Gastroesophageal sphincter (tissue), 4 donors: Measurements from ENCODE around the gene ZC3HAV1. TPM values are rescaled to one million over a fixed set of nuclear protein-coding genes. Genes with fewer than 3 reads are reported as not detected.

Experiments
- ATAC-seq: fragments of 150-250 bp; one replicate; pipeline ENCODE4 v1.9.1; 2016; ENCODE audit warnings: mild to moderate bottlenecking, moderate library complexity
- H3K27ac ChIP-seq, 4 donors: fragments of 200-600 bp; sonication (generic) in 3 of 4; 1 replicate in 3 of 4; 2 replicates in 1 of 4; pipeline ENCODE4 v1.5.1; 2016 to 2019
- H3K27me3 ChIP-seq: fragments of 200-600 bp; sonication (generic); one replicate; pipeline ENCODE4 v1.5.1; 2019
- H3K36me3 ChIP-seq, 2 donors: fragments of 200-600 bp; sonication (generic); one replicate each; pipeline ENCODE4 v1.5.1; 2019; ENCODE audit warnings: control low read depth in 1 of 2
- H3K4me1 ChIP-seq, 3 donors: fragments of 200-600 bp; sonication (generic); 1 replicate in 2 of 3; 2 replicates in 1 of 3; pipeline ENCODE4 v1.5.1; 2016 to 2019; ENCODE audit warnings: control low read depth in 2 of 3
- H3K4me3 ChIP-seq, 2 donors: fragments of 200-600 bp; sonication (generic); one replicate each; pipeline ENCODE4 v1.5.1; 2019; ENCODE audit warnings: mild to moderate bottlenecking in 1 of 2, moderate library complexity in 1 of 2
- H3K9me3 ChIP-seq, 3 donors: fragments of 200-600 bp; sonication (generic); one replicate each; pipeline ENCODE4 v1.5.1; 2017 to 2019; ENCODE audit warnings: control low read depth in 2 of 3
- EP300 ChIP-seq: sonication (generic); formaldehyde crosslinking; IDR thresholded peaks from one replicate; pipeline ENCODE4 v1.6.1; 2017; ENCODE audit warnings: antibody characterized with exemption, mild to moderate bottlenecking
- POLR2A ChIP-seq, 2 donors: fragments of 450-650 bp; IDR thresholded peaks; one replicate each; pipeline ENCODE4 v1.6.1; 2017; ENCODE audit warnings: antibody characterized with exemption in 2 of 2, mild to moderate bottlenecking in 2 of 2, moderate library complexity in 1 of 2
- POLR2AphosphoS5 ChIP-seq: sonication (generic); formaldehyde crosslinking; IDR thresholded peaks from one replicate; pipeline ENCODE4 v1.6.1; 2017; ENCODE audit warnings: antibody characterized with exemption
- WGBS, 2 donors: methylation state at CpG; one replicate each; pipeline ENCODE4 v1.1.5; 2018; ENCODE audit warnings: low coverage in 1 of 2; 5-methylcytosine and 5-hydroxymethylcytosine counted together
- total RNA-seq, 4 donors: library from RNA; depleted of rRNA; stranded (reverse); fragments of >200 nt; gene quantifications; one replicate each; pipeline ENCODE4 v1.1.0, GENCODE V29; 2016
- TF ChIP-seq, protein P1 (sequence below), 4 experiments: fragments of 200-600 bp in 2 of 4; fragments of 450-650 bp in 2 of 4; sonication (generic) in 1 of 4; IDR thresholded peaks; one replicate each; pipeline ENCODE4 v1.5.1; 2017 to 2019; ENCODE audit warnings: antibody characterized with exemption in 4 of 4, mild to moderate bottlenecking in 2 of 4, moderate library complexity in 2 of 4

ZC3HAV1 gene
- total RNA-seq, 4 donors from 2014 or later, result 21.8 to 30.4 (median 27.2) TPM

DNA sequence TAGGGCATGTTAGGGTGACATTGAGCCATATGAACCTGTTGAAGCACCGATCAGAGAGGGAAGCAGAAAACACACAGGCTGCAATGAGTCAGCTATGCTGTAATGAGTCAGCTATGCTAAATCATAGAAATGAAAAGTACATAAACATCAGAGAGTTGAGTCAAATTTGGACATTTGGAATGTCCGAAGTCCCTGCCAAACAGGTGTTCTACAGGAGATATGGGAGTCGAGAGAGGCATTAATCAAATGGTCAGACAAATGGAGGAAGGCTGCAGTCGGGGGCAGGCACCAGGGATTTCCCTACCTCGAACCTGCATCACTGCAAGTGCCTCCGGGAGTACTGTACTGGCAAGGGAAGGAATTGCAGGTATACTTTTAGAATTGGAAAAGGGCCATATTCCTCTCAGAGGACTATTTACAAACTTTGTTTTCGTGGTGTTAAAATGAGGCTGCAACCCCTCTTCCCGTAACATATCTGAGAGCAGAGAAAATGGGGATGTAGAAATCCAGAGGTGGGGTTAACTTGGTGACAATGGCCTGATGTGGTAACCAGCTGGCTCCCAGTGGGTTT lies 8.8 kb upstream of the ZC3HAV1 start:
- H3K9me3 ChIP-seq, result no peaks in the 10 kb centered on the region
- TF ChIP-seq, protein P1, sequence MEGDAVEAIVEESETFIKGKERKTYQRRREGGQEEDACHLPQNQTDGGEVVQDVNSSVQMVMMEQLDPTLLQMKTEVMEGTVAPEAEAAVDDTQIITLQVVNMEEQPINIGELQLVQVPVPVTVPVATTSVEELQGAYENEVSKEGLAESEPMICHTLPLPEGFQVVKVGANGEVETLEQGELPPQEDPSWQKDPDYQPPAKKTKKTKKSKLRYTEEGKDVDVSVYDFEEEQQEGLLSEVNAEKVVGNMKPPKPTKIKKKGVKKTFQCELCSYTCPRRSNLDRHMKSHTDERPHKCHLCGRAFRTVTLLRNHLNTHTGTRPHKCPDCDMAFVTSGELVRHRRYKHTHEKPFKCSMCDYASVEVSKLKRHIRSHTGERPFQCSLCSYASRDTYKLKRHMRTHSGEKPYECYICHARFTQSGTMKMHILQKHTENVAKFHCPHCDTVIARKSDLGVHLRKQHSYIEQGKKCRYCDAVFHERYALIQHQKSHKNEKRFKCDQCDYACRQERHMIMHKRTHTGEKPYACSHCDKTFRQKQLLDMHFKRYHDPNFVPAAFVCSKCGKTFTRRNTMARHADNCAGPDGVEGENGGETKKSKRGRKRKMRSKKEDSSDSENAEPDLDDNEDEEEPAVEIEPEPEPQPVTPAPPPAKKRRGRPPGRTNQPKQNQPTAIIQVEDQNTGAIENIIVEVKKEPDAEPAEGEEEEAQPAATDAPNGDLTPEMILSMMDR (IDR thresholded peaks at IDR 0.05), result no peak
- TF ChIP-seq EP300 (no peak), POLR2AphosphoS5 (no peak), POLR2A (IDR thresholded peaks at IDR 0.05) (no peak)
- no peak overlapping the region for H3K27ac ChIP-seq
- 24 to 26% methylated on average over 4 to 8 of the region's 8 CpGs for WGBS, 2 donors
- H3K4me3 ChIP-seq, result no peak overlapping the region
- no peaks in the 10 kb centered on the region for H3K4me1 ChIP-seq
- peaks cover 28% of the 10 kb centered on the region for H3K27me3 ChIP-seq
- ATAC-seq, result no peak
- no peaks in the 10 kb centered on the region for H3K36me3 ChIP-seq

DNA sequence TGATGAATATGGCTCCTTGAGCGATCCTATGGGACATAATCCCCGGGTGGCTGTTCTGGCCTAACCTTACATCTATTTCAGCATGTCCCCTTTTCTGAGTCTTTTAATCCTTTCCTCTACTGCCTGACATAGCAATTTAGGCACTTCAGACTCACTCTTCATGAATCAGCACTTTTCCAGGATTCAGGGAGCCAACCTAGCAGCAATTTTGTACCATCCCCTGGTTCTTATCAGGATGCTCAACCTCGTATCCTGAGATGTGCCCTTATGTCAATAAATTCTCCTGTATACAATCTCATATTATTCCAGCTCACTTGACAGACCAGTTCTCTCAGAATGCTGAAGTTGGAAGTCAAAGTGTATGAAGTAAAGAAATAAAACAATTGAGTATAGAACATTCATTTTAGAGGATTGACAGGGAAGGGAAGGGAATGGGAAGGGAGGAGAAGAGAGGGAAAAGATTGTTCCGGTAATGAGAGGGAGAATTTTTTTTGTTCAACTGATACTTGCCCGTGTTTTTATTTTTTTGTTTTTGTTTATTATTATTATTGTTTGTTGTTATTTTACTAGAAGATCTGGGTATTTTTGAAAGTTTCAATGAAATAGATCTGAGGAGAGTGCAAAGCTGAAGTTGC lies 8.2 kb upstream of the ZC3HAV1 start:
- Histone ChIP-seq H3K9me3 (no peaks in the 10 kb centered on the region), H3K27me3 (peaks cover 22% of the 10 kb centered on the region), H3K27ac (no peak overlapping the region), H3K4me3 (no peak overlapping the region), H3K36me3 (no peaks in the 10 kb centered on the region), H3K4me1 (no peaks in the 10 kb centered on the region)
- WGBS, 2 donors, result 75 to 79% methylated on average over 2 to 5 of the region's 5 CpGs
- ATAC-seq, result no peak
- TF ChIP-seq, protein P1 (IDR thresholded peaks at IDR 0.05), result no peak
- TF ChIP-seq EP300, result no peak
- TF ChIP-seq POLR2AphosphoS5, result no peak

DNA sequence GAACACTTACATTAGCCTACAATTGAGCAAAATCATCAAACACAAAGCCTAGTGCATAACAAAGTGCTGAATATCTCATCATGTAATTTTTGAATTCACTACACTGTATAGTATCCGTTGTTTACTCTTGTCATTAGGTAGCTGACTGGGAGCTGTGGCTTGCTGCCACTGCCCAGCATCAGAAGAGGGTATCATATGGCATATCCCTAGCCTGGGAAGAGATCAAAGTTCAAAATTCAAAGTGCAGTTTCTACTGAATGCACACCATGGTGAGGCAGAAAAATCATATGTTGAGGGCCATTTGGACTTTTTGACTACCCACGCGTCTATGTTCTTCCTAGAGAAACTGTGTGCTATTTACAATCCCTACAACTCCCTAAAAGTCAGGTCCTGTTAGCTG lies 7.5 kb upstream of the ZC3HAV1 start:
- peaks cover 21% of the 10 kb centered on the region for H3K27me3 ChIP-seq
- H3K4me1 ChIP-seq, result no peaks in the 10 kb centered on the region
- TF ChIP-seq EP300 (no peak), POLR2A (IDR thresholded peaks at IDR 0.05) (no peak), POLR2AphosphoS5 (no peak)
- TF ChIP-seq, protein P1 (IDR thresholded peaks at IDR 0.05), result no peak
- no peaks in the 10 kb centered on the region for H3K9me3 ChIP-seq
- H3K36me3 ChIP-seq, result no peaks in the 10 kb centered on the region
- 79 to 91% methylated on average over 3 of the region's 3 CpGs for WGBS, 2 donors
- ATAC-seq, result no peak
- no peak overlapping the region for H3K27ac ChIP-seq
- no peak overlapping the region for H3K4me3 ChIP-seq

DNA sequence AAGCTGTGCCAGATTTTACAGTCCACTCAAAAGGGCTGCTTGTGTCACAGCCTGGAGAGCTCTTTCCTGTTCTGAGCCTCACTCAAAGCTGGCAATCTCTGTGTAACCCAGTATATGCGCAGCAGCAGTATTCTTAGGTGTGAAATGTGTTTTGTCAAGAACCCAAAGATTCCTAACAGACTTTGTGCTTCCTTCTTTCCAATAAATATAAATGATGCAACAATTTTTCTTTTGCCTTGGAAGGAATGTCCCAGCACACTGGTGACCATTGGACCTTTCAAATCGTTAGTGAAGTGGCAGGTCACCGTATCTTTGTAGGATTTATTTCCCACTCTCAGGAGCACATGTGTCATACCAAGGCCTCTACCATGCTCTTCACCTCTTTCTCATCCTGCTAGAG lies 5.6 kb upstream of the ZC3HAV1 start:
- 94 to 95% methylated on average over 3 of the region's 3 CpGs for WGBS, 2 donors
- H3K9me3 ChIP-seq, result no peaks in the 10 kb centered on the region
- H3K27me3 ChIP-seq, result peaks cover 21% of the 10 kb centered on the region
- H3K27ac ChIP-seq, result no peak overlapping the region
- no peaks in the 10 kb centered on the region for H3K36me3 ChIP-seq
- no peak overlapping the region for H3K4me3 ChIP-seq
- TF ChIP-seq POLR2AphosphoS5 (no peak), EP300 (no peak), POLR2A (IDR thresholded peaks at IDR 0.05) (no peak)
- TF ChIP-seq, protein P1 (IDR thresholded peaks at IDR 0.05), result no peak
- H3K4me1 ChIP-seq, result peaks cover 0 to 4% (median 0%) of the 10 kb centered on the region in 3 donors
- no peak for ATAC-seq

DNA sequence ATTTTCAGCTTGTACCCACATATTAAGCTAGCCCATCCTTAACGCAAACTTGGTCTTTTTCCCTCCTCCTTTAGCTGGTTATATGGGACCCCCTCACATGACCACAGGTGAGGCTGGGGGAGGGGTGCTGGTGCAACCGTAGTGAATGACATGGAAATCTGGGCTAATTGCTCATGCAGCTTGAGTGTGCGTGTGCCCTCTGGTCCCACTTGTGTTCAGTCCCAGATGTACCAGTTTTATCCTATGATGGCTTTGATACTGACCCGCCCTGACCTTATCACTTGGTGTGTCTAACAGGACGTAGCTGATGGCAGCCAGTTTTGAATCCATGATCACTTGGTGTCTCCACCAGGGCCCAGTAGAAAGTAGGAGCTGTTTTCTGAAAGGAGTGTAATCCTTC lies 5.1 kb upstream of the ZC3HAV1 start:
- no peak for TF ChIP-seq POLR2A (IDR thresholded peaks at IDR 0.05)
- no peak for TF ChIP-seq POLR2AphosphoS5
- TF ChIP-seq EP300, result no peak
- TF ChIP-seq, protein P1 (IDR thresholded peaks at IDR 0.05), result no peak
- WGBS, 2 donors, result 79 to 81% methylated on average over 4 of the region's 5 CpGs
- Histone ChIP-seq H3K36me3 (no peaks in the 10 kb centered on the region), H3K9me3 (no peaks in the 10 kb centered on the region), H3K27ac (no peak overlapping the region), H3K4me1 (peaks cover 0 to 9% (median 0%) of the 10 kb centered on the region in 3 donors), H3K4me3 (no peak overlapping the region), H3K27me3 (peaks cover 21% of the 10 kb centered on the region)
- no peak for ATAC-seq
